Measurements from ENCODE around the gene RNF212B. TPM values are rescaled to one million over a fixed set of nuclear protein-coding genes. Genes with fewer than 3 reads are reported as not detected.

Gene RNF212B
- polyA plus RNA-seq, 3 donors, result 1.3 to 3.4 (median 2.3) TPM

- peak; percentile 30 for DNase-seq
Measured at GRCh38 chr14:23294734-23295561, 57.2 kb downstream of the RNF212B start.

GRCh38 chr14:23296012-23296777, 58.5 kb downstream of the RNF212B start:
- no peak for DNase-seq

DNA sequence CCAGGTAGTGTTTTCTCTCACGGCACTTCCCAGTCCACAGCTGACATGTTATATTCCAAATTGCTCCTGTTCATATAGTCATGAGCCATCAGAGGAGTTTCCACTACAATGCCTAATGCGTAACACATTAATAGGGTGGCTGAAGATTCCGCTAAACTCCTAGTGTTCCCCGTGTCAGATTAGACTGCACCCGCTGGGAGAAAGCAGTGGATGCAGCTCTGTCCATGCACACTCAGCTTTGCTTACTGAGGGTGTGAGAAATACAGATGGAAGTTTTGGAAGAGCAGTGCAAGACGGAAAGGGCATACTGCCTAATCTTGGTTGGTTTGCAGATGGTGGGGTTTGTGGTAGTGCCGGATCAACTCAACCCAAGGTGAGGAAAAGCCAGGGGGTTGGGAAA, 59.4 kb downstream of the RNF212B start:
- no peak for DNase-seq

DNA sequence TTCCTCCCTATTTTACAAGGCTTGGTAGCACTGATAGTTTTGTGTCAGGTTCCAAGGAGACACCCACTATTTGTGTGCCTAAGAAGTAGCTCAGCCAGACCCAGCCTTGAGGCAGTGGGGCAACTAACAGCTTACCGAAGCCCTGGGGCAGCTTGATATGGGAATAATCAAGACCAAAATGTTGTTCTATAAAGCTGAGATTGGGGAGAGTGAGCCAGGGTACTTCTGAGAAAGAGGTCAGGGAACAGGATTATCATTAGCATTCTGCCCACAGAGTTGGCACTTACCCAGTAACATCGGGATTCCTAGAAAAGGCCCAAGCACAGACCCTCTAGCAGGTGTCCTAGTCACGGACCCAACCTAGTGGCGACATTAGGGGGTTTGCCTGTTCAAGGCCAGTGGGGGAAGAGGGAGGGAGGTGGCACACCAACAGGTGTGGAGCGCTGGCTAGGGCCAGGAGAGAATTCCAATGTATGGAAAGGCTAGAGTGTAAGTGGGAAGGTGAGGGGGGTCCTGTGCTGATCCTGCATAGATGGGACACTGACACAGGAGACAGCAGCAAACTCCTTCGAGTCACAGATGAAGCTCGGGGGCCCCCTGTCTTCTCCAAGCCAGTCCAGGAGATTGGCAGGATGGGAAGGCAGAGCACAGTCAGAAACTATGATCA, 60.0 kb downstream of the RNF212B start:
- DNase-seq, result no peak

DNA sequence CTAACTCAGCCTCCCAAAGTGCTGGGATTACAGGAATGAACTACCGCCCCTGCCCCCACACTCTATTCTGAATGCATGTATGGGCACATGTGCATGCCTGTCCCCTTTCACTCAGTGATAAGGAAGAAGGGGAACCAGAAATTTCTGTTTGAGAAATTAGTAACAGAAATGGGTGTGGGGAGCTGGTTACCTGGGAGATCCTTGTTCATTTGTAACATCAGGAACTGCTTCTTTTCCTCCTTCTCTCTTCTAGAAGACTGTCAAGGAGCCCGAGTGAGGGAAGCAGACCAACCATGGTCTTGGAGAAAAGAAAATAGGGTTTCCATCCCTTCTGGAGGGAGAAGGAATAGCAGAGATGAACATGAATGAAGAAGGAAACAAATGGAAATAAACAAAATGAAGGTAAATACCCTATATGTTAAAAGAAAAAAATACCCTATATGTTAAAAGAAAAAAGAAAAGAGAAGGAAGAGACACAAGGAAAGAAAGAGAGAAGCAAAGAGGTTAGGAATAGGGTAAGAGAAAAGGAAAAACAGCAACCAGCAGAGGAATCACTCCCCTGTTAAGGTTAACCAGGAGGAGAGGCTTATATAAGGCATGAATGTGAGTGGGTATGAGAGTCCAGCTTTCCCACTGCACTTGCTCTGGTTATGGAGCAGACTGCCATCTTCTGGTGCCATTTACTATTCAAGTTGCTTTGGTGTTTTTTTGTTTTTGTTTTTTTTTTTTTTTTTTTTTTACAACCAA, 61.6 kb downstream of the RNF212B start:
- DNase-seq, result peak; percentile 48

DNA sequence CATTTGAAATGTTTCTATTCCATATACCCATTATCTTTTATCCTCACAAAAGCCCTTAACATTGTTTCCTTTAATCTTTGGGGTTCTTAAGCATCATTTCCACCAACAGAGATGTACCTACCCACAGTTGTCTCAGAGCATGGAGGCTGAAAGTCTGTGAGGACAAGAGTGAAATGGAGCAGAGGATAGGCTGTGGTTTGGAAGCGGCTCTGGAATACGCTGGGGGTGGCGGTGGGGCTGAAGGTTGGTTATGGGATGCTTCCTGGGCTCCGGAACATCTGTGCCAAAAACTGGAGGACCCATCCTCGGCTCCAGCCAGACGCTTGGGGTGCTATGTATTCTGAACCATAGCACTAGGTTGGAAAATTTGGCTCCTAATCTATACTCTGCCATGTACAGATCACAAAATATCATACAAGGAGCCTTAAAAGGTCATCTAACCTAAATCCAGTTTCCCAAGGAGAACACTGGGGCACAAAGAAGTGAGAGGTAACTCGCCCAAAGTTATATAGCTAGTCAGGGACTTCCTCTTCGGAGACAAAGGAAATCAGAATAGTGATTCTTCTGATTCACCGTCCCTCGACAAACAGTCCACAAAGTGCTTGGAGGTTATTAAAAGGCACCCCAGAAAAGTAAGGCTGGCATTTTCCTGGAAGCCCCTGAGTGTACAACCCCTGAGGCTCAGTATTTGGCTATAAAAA, 62.4 kb downstream of the RNF212B start:
- DNase-seq, result no peak

DNA sequence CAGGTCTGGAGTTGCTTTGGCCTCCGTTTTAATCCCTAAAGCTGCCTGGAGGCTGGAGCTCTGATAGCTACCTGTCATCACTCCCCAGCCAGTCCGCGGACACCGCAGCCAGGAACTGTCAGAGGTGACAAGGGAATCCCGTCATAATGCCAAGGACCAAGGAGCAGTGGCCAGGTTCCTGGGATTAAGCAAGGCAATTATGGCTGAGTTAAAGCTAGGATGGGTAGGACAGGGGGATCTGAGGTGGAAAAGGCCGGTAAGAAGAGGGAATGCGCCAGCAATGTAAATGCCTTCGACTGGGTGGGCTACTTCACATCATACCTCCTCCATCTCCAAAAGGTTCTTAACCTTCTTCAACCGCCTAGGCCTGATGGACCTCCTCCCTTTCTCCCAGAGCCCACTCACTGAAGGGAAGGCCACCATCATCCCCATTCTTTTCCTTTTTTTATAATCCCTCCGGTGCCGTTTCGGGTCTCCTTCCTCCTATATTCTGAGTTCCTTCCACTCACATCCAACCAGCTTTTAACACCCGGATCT, 63.0 kb downstream of the RNF212B start:
- no peak for DNase-seq

- DNase-seq, result peak; percentile 98
Measured at GRCh38 chr14:23301288-23301968, 63.7 kb downstream of the RNF212B start.

DNA sequence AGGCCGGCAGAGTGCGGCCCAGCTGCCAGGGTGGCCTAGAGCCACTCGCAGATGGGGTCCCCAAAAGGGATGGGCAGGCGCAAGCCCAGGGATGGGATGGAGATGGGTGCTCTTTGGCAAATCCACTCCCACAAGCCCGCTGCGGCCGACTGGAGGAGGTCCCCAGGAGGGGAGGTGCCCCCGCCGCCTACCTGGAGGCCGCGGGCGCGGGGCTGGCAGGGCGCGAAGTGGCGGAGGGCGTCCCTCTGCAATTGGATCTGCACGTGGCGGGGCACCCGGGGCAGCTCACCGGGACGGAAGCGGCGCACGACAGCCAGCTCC, 64.2 kb downstream of the RNF212B start:
- no peak for DNase-seq

- peak; percentile 55 for DNase-seq
Measured at GRCh38 chr14:23302290-23303225, 64.8 kb downstream of the RNF212B start, which contains the start of gene PPP1R3E. Gene PPP1R3E, minus strand, starts transcription at chr14:23302859. Its CDS starts 283 bp downstream, at chr14:23302576.

DNA sequence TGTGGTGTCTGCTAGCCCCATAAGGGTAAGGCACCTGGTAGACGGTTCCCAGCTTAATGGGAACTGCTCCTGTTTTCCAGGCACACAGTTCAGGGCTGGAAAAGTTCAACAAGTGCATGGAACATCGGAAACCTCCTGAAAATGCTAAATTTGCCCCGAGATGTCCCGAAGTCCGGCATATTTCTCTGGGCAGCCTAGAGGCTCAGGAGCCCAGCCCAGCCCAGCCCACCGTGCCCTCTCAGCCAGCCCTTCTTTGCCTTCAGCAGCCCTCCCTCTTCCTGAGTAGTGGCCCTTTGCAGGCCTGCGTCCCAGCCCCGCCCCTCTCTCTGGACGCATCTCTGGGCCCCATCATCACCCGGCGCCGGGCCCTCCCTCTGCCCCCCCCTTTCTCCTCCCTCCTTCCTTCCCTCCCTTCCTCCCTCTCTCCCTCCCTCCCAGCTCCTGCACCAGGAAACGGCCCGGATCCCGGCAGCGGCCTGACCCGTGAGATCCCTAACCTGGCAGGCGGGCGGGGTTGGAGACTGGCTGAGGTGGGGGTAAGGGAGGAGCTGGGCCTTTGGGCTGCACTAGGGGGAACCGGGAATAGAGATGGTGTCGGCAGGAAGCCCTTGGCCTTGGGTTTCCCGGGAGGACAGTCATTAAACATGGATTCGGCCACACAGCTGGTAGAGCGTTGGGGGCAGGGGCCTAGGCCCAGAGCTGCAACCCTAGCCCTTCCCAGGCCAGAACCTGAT, 68.8 kb downstream of the RNF212B start, which contains the start of gene BCL2L2:
Gene BCL2L2 (plus strand): TSS at position 422 of the 734 bp plus-strand sequence. CDS start 935 bp downstream, outside the sequence.
- peak; percentile 93 for DNase-seq

GRCh38 chr14:23307146-23307530, 69.4 kb downstream of the RNF212B start:
- no peak for DNase-seq

DNA sequence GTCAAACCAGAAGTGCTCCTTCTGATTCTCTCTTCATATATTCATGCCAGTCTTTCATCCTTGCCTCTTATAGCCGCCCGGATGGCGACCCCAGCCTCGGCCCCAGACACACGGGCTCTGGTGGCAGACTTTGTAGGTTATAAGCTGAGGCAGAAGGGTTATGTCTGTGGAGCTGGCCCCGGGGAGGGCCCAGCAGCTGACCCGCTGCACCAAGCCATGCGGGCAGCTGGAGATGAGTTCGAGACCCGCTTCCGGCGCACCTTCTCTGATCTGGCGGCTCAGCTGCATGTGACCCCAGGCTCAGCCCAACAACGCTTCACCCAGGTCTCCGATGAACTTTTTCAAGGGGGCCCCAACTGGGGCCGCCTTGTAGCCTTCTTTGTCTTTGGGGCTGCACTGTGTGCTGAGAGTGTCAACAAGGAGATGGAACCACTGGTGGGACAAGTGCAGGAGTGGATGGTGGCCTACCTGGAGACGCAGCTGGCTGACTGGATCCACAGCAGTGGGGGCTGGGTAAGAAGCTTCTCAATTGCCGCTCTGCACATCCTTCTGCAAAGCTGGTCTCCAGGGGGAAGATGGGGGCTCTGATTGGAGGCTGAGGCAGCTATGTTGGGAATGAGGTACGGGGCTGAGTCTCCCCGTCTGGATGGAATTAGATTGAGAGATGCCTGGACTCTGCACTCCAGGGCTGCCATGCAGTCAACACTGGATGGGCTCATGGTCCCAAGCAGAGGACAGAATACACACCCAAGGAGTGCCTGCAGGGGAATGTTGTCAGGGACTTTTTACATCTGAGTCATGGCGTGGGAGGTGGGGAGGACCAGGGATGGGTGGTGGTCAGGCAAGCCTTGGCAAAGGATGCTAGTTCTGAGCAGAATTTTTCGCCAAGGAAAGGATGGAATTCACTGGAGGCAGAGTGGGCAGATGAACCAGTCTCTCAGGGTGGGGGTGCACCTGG, 70.2 kb downstream of the RNF212B start:
- no peak for DNase-seq

- DNase-seq, result no peak
Measured at GRCh38 chr14:23308721-23309445, 71.1 kb downstream of the RNF212B start.

GRCh38 chr14:23310546-23310945, 72.8 kb downstream of the RNF212B start:
- no peak for DNase-seq

DNA sequence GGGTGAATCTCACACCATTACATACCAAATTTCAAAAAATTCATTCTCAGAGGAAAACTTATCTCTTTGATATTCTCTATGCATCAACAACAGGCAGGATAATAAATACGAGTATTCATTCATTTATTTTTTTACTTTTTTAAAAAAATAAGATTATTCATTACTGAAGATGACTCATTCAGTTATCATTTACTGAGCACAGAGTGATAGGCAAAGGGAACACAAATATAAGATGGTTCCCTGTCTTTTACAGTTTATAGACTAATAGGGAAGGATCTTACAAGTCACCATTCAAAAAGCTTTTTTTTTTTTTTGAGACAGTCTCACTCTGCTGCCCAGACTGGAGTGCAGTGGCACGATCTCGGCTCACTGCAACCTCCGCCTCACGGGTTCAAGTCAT, 78.6 kb downstream of the RNF212B start:
- DNase-seq, result no peak
